K562 (cell line): Measurements from ENCODE around the gene ZZZ3. TPM values are rescaled to one million over a fixed set of nuclear protein-coding genes. Genes with fewer than 3 reads are reported as not detected.
A peak's percentile ranks its signal among the peaks of the same experiment; 100 is the strongest.

Experiments
- CBFA2T3 ChIP-seq: fragments of 450-650 bp; IDR thresholded peaks from 2 replicates; pipeline ENCODE4 v1.6.1; 2017
- ETS2 ChIP-seq: IDR thresholded peaks from 2 replicates; pipeline ENCODE4 v1.6.1; 2016; ENCODE audit warnings: borderline replicate concordance, missing genetic modification characterization, mild to moderate bottlenecking, moderate library complexity, missing compliant biosample characterization; ENCODE audit not compliant: poor library complexity, severe bottlenecking
- HSF4 ChIP-seq: fragments of 250-450 bp; sonication (Bioruptor Pico); IDR thresholded peaks from 2 replicates; pipeline ENCODE4 v2.1.2; 2022; ENCODE audit warnings: mild to moderate bottlenecking, moderate library complexity, borderline replicate concordance
- KLF16 ChIP-seq: IDR thresholded peaks from 2 replicates; pipeline ENCODE4 v1.6.1; 2016; ENCODE audit warnings: antibody characterized with exemption
- MIER1 ChIP-seq: fragments of 450-650 bp; IDR thresholded peaks from 2 replicates; pipeline ENCODE4 v1.6.1; 2016; ENCODE audit warnings: antibody characterized with exemption, mild to moderate bottlenecking, low read depth
- OTX1 ChIP-seq: fragments of 450-650 bp; formaldehyde crosslinking; IDR thresholded peaks from 2 replicates; pipeline ENCODE4 v1.4.0; 2022; ENCODE audit warnings: mild to moderate bottlenecking
- RBM14 ChIP-seq: fragments of 200-400 bp; formaldehyde crosslinking; IDR thresholded peaks from 2 replicates; pipeline ENCODE4 v1.6.1; 2018; ENCODE audit warnings: low read depth, mild to moderate bottlenecking, low read length, moderate library complexity, borderline replicate concordance; ENCODE audit not compliant: insufficient read depth
- RBM15 ChIP-seq: fragments of 200-400 bp; formaldehyde crosslinking; IDR thresholded peaks from 2 replicates; pipeline ENCODE4 v1.6.1; 2018; ENCODE audit warnings: mild to moderate bottlenecking, low read length, moderate library complexity; ENCODE audit not compliant: insufficient read depth
- RFX5 ChIP-seq: IDR thresholded peaks from 2 replicates; pipeline ENCODE4 v1.6.1; 2011; ENCODE audit warnings: low read depth, mild to moderate bottlenecking, improper control_type of control experiment, low read length
- SETDB1 ChIP-seq: IDR thresholded peaks from one replicate; pipeline ENCODE4 v1.6.1; 2012; ENCODE audit warnings: low read length, control low read depth, inconsistent platforms
- ZNF3 ChIP-seq: fragments of 250-450 bp; sonication (Bioruptor Pico); IDR thresholded peaks from 2 replicates; pipeline ENCODE4 v1.5.0; 2021; ENCODE audit warnings: mild to moderate bottlenecking, moderate library complexity
- ZNF77 ChIP-seq: fragments of 250-450 bp; sonication (Bioruptor Pico); IDR thresholded peaks from 2 replicates; pipeline ENCODE4 v1.5.0; 2020
- polyA plus RNA-seq, 8 experiments: library from polyadenylated mRNA; depleted of rRNA in 4 of 8; stranded (reverse) in 5 of 8; unstranded in 3 of 8; fragments of >200 nt; fragmentation: Nextera tagmentation in 2 of 8; fragmentation: Illumina TruSeq in 1 of 8; extraction: Ambion mirVana in 2 of 8; extraction: Trizol in 1 of 8; gene quantifications; 2 replicates each; pipeline versions ENCODE4 v1.2.1 to v1.2.3, GENCODE V29; 2011 to 2014; ENCODE audit warnings: inconsistent platforms in 1 of 8, missing spikeins in 1 of 8
- total RNA-seq, 7 experiments: library from RNA; depleted of rRNA in 6 of 7; stranded (reverse); fragments of >200 nt in 6 of 7; fragmentation: Illumina TruSeq in 2 of 7; extraction: Trizol in 2 of 7; gene quantifications; 2 replicates each; pipeline versions ENCODE4 v1.2.1 to v1.2.3, GENCODE V29; 2011 to 2021; ENCODE audit warnings: low replicate concordance in 1 of 7
- TF ChIP-seq, protein P1 (sequence below): sonication (generic); formaldehyde crosslinking; IDR thresholded peaks from 2 replicates; pipeline ENCODE4 v1.8.0; 2022; ENCODE audit warnings: missing genetic modification reagents, mild to moderate bottlenecking, moderate library complexity, borderline replicate concordance
- TF ChIP-seq, protein P2 (sequence below): sonication (generic); formaldehyde crosslinking; IDR thresholded peaks from 2 replicates; pipeline ENCODE4 v1.8.1; 2023; ENCODE audit warnings: missing genetic modification reagents, mild to moderate bottlenecking, borderline replicate concordance
- TF ChIP-seq, protein P3 (sequence below): fragments of 250-450 bp; sonication (Bioruptor Pico); IDR thresholded peaks from 2 replicates; pipeline ENCODE4 v1.8.0; 2021; ENCODE audit warnings: mild to moderate bottlenecking, moderate library complexity
- TF ChIP-seq, protein P4 (sequence below): fragments of 250-450 bp; sonication (Bioruptor Pico); IDR thresholded peaks from 2 replicates; pipeline ENCODE4 v1.8.0; 2021; ENCODE audit warnings: moderate library complexity, mild to moderate bottlenecking, inconsistent platforms
- TF ChIP-seq, protein P5 (sequence below): fragments of 450-650 bp; formaldehyde crosslinking; IDR thresholded peaks from 2 replicates; pipeline ENCODE4 v1.4.0; 2020; ENCODE audit warnings: mild to moderate bottlenecking, mixed read lengths

ZZZ3 gene
- total and polyA plus RNA-seq, 9 of the 15 experiments (the other 6 are each of a cell fraction or from before 2014, with no cell fraction given) = 13.9 to 64.0 (median 36.7) TPM

DNA sequence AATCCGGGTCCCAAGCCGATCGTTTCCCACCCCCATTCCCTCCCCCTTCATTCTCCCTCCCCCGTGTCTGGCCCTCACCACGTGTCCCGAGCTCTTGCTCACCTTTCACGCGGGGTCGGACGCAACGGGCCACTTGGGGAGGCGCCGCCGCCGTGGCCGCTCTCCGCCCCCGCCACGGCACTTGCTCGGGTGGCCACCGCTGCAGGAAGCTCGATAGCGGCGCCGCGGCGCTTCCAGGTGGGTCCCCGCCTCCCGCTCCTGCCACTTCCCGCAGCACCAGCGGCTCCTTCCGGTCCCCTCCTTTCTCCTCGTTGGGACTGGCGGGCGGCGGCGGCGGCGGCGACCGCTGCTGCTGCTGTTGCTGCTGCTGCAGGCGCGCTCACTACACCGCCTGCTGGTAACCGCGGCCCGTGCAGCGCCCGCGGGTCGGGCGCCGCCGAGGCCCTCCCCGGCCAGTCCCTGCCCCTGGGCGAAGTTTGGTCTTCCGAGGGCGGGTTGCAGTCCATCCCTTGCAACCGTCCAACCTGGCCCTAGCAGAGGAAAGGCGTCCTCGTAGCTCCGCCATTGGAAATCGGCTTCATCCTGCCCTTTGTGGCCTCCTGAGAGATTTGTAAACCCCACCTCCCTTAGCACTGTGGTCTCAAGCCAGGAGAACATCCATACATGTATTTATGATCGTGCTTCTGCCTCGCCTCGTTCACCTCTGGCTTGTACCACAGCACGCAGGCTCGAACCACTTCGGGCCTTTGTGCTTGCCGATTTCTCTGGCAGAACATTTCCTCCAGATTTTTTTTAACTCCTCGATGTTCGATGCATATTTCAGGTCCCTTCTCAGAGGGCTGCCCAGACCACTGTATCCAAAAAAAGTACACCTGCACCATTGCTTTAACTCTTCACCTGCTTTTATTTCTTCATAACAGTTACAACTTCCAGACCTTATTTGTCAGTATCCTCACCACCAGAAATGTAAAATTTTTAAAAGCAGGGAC is 996 bp upstream of the ZZZ3 start (continued):
- TF ChIP-seq, protein P1, sequence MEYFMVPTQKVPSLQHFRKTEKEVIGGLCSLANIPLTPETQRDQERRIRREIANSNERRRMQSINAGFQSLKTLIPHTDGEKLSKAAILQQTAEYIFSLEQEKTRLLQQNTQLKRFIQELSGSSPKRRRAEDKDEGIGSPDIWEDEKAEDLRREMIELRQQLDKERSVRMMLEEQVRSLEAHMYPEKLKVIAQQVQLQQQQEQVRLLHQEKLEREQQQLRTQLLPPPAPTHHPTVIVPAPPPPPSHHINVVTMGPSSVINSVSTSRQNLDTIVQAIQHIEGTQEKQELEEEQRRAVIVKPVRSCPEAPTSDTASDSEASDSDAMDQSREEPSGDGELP (CRISPR knock-in tag) = peak; percentile 73
- TF ChIP-seq, protein P2, sequence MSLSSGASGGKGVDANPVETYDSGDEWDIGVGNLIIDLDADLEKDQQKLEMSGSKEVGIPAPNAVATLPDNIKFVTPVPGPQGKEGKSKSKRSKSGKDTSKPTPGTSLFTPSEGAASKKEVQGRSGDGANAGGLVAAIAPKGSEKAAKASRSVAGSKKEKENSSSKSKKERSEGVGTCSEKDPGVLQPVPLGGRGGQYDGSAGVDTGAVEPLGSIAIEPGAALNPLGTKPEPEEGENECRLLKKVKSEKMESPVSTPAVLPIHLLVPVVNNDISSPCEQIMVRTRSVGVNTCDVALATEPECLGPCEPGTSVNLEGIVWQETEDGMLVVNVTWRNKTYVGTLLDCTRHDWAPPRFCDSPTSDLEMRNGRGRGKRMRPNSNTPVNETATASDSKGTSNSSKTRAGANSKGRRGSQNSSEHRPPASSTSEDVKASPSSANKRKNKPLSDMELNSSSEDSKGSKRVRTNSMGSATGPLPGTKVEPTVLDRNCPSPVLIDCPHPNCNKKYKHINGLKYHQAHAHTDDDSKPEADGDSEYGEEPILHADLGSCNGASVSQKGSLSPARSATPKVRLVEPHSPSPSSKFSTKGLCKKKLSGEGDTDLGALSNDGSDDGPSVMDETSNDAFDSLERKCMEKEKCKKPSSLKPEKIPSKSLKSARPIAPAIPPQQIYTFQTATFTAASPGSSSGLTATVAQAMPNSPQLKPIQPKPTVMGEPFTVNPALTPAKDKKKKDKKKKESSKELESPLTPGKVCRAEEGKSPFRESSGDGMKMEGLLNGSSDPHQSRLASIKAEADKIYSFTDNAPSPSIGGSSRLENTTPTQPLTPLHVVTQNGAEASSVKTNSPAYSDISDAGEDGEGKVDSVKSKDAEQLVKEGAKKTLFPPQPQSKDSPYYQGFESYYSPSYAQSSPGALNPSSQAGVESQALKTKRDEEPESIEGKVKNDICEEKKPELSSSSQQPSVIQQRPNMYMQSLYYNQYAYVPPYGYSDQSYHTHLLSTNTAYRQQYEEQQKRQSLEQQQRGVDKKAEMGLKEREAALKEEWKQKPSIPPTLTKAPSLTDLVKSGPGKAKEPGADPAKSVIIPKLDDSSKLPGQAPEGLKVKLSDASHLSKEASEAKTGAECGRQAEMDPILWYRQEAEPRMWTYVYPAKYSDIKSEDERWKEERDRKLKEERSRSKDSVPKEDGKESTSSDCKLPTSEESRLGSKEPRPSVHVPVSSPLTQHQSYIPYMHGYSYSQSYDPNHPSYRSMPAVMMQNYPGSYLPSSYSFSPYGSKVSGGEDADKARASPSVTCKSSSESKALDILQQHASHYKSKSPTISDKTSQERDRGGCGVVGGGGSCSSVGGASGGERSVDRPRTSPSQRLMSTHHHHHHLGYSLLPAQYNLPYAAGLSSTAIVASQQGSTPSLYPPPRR (CRISPR knock-in tag) = no peak; the same call in 1 of the 2 replicates
- TF ChIP-seq KLF16 (no peak), ZNF3 (no peak), ZNF77 (CRISPR knock-in tag) (no peak), HSF4 (CRISPR knock-in tag) (no peak), ETS2 (tag) (no peak), MIER1 (no peak), RBM14 (no peak), OTX1 (CRISPR knock-in tag) (no peak), RBM15 (no peak), RFX5 (no peak), SETDB1 (no peak), CBFA2T3 (peak; percentile 16; the same call in 1 of the 2 replicates)
- TF ChIP-seq, protein P3, sequence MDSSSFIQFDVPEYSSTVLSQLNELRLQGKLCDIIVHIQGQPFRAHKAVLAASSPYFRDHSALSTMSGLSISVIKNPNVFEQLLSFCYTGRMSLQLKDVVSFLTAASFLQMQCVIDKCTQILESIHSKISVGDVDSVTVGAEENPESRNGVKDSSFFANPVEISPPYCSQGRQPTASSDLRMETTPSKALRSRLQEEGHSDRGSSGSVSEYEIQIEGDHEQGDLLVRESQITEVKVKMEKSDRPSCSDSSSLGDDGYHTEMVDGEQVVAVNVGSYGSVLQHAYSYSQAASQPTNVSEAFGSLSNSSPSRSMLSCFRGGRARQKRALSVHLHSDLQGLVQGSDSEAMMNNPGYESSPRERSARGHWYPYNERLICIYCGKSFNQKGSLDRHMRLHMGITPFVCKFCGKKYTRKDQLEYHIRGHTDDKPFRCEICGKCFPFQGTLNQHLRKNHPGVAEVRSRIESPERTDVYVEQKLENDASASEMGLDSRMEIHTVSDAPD (CRISPR knock-in tag) = no peak
- TF ChIP-seq, protein P4, sequence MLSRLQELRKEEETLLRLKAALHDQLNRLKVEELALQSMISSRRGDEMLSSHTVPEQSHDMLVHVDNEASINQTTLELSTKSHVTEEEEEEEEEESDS = no peak
- TF ChIP-seq, protein P5, sequence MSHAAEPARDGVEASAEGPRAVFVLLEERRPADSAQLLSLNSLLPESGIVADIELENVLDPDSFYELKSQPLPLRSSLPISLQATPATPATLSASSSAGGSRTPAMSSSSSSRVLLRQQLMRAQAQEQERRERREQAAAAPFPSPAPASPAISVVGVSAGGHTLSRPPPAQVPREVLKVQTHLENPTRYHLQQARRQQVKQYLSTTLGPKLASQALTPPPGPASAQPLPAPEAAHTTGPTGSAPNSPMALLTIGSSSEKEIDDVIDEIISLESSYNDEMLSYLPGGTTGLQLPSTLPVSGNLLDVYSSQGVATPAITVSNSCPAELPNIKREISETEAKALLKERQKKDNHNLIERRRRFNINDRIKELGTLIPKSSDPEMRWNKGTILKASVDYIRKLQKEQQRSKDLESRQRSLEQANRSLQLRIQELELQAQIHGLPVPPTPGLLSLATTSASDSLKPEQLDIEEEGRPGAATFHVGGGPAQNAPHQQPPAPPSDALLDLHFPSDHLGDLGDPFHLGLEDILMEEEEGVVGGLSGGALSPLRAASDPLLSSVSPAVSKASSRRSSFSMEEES (CRISPR knock-in tag) = no peak
